ENCODE results near the gene ATP11A. TPM values are rescaled to one million over a fixed set of nuclear protein-coding genes. Genes with fewer than 3 reads are reported as not detected.
A peak's percentile ranks its signal among the peaks of the same experiment; 100 is the strongest.

The ATP11A gene
- total RNA-seq (2014; rRNA removed; shearing (Covaris generic)) = 5.9 and 6.5 TPM in 2 replicates
- 5.1 and 8.8 TPM in 2 replicates for polyA plus RNA-seq (2014; cell fraction: nucleus; rRNA removed)

- peak; percentile 73 for DNase-seq (ENCODE audit: extremely low read depth, low read depth)
Observed at GRCh38 chr13:112689303-112690245, at the start of gene ATP11A. ATP11A (plus strand) TSS chr13:112690038; CDS start chr13:112690417, 379 bp downstream.

GRCh38 chr13:112641456-112642089, 48.3 kb upstream of the ATP11A start:
- no peak for DNase-seq (ENCODE audit: extremely low read depth, low read depth)

DNA sequence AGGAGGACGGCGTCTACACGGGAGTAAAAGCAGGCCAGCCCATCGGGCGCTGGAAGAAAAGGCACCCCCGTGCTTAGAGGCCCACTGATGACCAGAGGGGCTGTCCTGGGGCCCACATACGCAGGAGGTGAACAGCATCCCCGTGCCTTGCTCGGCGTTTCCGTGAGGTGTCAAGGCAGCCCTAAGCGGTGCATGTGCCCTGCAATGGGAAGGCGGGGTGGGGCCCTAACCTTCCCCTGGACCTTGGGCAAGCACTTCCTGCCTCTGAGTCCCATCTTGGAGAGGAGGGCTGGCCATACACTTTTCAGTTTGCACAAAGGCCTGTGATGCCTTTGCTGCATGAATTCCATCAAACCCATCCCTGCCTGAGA, 47.8 kb upstream of the ATP11A start:
- no peak for DNase-seq (ENCODE audit: extremely low read depth, low read depth)

DNA sequence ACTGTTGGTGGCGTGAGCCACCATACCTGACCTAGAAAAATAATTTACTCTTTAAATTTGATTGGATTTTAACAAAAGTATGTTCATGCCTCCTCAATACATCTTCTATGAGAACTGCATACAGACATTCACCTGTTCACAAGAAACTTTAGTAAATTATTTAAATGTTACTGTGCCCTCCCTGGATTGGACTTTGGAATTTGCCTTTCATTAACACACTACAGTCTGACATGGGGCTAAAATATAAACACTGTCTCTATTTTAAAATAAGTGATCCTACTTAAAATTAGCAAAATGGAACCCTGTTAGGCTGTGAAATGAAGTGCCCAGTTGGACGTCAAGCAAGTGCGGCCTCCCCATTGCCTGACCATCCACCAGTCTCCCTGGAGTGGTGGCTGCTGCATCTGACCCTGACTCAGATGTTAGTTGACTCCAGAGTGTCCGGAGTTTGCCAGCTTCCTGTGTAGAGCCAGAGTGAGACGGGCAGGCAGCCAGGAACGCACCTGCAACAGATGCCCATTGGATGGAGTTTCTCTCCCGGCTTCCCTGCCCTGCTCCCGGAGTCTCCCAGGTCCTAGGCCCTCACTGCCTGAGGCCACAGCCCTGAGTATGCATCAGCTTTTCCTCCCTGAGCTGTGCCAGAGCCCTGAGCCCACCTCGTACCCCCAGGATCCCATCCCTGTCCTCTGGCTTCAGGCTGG, 45.9 kb upstream of the ATP11A start:
- DNase-seq (ENCODE audit: extremely low read depth, low read depth) = no peak

- no peak for DNase-seq (ENCODE audit: extremely low read depth, low read depth)
Observed at GRCh38 chr13:112645327-112645914, 44.4 kb upstream of the ATP11A start.

DNA sequence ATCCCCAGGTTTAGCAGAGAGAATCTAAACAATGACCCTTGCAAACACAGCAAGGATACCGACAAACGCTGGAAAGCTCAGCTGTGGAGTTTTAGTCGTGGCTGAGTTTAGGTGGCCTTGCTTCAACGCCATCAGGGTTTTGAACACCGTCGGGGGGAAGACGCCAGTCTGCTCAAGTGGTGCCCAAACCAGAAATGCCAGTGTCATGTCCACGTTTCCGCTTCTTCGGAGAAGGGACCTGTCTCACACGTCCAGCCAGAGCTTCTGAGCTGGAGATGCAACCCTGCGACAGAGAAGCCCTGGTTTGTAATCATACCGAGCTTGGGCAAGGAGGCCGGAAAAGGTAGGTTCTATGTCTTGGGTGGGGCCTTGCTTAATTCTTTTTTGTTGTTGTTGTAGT, 42.6 kb upstream of the ATP11A start:
- DNase-seq (ENCODE audit: extremely low read depth, low read depth) = no peak

DNA sequence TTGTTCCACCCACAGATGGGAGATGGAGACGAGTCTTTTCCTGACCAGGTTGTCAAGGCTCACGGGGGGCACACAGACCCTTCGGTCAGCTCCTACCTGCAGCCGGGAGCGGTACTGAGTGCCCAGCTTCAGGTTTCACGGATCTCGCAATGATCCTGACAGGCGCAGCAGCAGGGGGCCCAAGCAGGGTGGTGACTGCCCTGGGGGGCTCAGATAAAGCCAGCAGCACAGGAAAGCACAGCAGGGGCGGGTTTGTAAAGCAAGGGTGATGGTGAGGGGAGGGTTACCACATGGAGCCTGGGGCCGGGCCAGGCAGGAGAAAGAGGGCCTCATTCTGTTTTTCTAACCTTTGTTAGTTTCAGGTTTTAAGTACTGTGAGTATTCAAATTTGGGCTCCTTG, 41.7 kb upstream of the ATP11A start:
- DNase-seq (ENCODE audit: extremely low read depth, low read depth) = no peak

GRCh38 chr13:112648966-112649690, 40.7 kb upstream of the ATP11A start:
- DNase-seq (ENCODE audit: extremely low read depth, low read depth) = no peak

DNA sequence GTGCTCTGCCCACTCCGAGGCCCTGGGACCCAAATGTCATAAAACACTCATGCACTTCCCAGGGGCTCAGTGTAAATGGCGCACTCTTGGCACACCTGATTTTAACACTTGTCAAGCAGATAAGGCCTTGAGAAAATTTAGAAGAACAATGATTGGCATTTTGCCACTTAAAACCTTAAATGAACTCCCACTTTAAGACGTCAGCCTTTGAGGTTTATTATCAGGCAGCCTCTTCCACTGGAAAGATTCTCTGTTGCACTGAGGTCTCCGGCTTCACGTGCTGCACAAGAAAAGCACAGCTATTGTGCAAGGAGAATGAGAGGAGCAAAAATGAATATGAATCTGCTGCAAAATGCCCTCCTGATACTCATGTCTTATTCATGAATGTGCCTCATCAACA, 38.5 kb upstream of the ATP11A start:
- DNase-seq (ENCODE audit: extremely low read depth, low read depth) = no peak

DNA sequence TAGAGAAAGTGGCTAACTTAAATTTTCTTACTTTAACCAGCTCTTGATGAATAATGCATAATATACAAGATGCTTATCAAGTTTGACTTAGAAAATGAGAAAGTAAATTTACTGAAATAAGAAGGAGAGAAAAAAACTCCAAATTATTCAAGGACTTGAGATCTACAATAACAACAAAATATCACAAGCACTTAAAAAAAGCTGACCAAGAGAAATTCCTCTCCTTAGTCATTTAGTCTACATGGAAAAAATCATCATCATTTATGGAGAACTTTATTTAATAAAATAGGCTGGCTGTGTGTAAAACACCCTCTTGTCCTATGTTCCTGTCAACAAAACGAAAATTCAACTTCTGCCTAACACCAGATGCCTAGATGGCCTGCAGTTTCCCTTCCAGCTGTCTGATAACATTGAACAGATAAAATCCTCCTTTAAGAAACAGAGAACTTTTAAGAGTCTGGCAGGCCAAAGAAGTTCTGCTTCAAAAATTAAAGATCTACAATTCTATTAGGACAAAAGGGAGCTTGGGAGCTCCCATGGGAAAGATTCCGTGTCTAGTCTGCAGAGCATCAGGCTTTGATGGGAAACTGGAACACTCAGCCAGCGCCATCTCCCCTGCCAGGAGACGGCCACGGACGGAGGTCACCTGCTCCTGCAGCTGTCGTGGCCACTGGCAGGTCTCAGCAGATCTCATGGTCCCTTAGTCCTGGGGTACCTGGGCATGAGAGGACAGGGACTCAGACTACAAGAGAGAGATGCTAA, 37.9 kb upstream of the ATP11A start:
- no peak for DNase-seq (ENCODE audit: extremely low read depth, low read depth)

DNA sequence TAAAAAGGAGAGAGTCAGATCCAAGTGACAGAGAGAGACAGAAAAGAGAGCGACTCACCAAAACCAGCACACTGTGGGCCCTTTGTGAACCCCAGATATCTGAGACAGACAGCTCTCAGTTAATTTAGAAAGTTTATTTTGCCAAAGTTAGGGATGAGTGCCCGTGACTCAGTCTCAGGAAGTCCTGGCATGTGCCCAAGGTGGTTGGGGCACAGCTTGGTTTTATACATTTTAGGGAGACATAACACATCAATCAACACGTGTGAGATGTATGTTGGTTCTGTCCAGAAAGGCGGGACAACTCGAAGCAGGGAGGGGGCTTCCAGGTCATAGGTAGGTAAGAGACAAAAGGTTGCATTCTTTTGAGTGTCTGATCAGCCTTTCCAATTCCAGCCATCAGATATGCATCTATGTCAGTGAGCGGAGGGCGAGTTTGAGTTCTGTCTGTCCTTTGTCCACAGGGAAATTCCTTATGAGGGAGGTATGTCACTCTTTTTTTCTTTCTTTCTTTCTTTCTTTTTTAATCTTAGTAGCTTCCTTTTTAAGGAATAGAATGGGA, 37.2 kb upstream of the ATP11A start:
- no peak for DNase-seq (ENCODE audit: extremely low read depth, low read depth)

DNA sequence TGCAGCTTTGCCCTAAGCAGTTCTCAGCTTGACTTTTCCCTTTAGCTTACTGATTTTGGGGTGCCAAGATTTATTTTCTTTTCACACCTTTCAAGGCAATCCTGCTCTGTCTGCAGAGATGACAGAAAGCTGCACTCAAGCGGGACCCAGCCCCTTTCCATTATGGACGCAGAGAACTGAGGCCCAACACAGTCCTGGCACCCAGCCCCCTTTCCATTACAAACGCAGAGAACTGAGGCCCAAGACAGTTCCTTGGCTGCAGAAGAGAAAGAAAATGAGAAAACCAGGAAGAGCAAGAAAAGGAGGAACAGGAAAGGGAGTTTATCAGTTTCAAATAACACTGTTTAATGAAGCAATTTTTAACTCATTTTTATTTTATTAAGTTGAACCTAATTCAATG, 36.8 kb upstream of the ATP11A start:
- no peak for DNase-seq (ENCODE audit: extremely low read depth, low read depth)

DNA sequence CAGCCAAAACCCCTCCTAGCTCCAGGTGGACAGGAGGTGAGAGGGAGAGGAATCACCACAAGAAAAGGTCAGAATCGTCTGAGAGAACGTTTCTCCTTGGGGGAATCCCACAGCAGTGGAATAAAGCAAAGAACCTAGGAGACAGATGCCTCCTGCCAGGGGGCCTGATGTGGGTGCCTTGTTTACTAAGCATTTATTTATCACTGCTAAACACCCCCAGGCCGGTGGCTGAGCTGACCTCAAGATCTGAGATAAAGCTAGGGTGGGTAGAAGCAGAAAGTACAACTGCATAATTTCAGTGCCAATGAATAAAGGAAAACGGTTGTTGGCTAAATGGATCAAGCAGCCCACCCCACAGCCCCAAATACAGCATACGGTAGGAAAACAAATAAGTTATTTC, 33.9 kb upstream of the ATP11A start:
- DNase-seq (ENCODE audit: extremely low read depth, low read depth) = no peak

DNA sequence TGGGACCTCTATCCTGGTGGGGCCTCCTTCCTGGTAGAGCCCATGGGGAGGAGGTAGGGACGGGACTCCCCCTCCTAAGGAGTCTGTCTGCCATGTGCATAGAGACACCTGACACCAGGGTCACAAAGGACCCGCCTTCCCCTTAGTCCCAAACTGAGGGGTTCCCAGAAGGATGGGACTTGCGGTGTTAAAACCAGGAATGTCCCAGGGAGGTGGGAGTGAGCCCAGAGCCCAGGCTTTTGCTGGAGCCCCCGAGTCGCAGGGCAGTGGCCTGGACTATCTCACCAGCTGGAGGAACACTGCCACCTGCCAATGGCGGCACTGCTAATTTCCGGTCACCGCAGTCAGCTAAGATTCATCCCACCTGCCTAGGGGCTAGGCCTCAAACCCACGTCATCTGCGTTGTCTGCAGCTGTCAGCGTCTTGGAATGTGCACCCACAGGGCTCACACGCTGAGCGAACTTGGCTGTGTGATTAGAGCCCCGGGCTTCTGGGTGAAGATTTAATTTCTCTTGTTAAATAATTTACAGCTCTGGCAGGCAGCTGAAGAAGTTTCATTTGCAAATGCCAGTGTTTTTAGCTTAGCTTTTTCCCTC, 31.9 kb upstream of the ATP11A start:
- no peak for DNase-seq (ENCODE audit: extremely low read depth, low read depth)

DNA sequence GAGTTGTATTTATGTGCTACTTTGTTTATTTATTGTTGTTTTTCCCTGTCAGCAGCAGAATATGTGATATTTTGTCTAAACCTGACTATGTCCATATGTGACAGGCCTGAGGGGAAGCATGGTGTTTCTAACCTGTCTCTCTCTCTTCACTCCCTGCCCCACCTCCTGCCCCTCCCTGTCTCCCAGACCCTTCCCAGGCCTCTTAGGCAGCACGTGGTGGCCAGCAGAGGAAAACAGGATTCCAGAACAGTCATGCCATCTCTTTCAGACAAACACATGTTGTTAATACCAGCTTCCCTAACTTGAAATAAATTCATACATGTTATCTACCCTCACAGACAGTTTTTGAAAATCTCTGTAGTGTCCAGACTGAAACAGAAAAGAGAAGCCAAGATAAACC, 31.0 kb upstream of the ATP11A start:
- DNase-seq (ENCODE audit: extremely low read depth, low read depth) = no peak

DNA sequence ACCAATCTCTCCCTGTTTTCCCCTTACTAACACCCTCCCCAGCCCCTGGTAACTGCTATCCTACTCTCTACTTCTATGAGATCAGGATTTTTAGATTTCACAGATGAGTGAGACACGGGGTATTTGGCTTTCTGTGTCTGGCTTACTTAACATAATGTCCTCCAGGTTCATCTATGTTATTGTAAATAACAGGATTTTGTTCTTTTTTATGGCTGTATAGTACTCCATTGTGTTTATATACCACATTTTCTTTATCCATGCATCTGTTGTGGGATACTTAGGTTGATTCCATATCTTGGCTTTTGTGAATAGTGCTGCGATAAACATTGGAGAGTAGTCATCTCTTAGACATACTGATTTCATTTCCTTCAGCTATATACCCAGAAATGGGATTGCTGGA, 28.5 kb upstream of the ATP11A start:
- DNase-seq (ENCODE audit: extremely low read depth, low read depth) = no peak

DNA sequence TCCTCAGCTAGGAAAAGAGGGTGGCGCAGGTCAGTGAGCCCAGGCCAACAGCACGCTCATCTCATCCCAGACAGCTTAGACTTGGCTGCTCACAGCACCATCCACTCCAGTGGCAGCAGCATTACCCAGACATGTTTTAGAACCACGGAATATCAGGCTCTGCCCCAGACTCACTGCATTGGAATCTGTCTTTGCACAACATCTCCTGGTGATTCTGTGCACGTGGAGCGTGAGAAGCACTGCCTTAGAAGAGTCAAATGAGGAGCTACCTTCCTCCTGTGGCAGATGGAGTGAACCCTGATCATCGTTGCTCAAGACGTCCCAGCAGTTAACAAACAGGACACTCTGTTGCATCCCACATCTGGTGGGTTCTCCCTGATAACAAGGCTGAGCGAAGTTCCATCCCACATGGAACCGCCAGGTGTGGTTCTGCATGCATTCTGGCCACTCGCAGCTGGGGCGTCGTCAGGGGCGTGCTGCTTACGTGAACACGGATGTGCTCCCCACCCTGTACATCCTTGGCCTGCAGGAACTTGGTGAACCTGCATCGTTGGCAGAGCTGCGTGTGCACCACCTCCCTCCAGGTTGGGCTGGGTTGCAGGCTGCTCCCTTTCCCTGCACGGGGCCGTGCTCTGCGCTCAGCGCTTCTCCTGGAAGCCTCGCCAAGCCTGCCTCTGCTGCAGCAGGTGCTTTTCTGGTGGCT, 25.2 kb upstream of the ATP11A start:
- no peak for DNase-seq (ENCODE audit: extremely low read depth, low read depth)

- DNase-seq (ENCODE audit: extremely low read depth, low read depth) = no peak
Observed at GRCh38 chr13:112668924-112669323, 20.9 kb upstream of the ATP11A start.

Measured in NCI-H460 (cell line).